ENCODE measurements around the gene MAP4K5.

The MAP4K5 gene

DNA sequence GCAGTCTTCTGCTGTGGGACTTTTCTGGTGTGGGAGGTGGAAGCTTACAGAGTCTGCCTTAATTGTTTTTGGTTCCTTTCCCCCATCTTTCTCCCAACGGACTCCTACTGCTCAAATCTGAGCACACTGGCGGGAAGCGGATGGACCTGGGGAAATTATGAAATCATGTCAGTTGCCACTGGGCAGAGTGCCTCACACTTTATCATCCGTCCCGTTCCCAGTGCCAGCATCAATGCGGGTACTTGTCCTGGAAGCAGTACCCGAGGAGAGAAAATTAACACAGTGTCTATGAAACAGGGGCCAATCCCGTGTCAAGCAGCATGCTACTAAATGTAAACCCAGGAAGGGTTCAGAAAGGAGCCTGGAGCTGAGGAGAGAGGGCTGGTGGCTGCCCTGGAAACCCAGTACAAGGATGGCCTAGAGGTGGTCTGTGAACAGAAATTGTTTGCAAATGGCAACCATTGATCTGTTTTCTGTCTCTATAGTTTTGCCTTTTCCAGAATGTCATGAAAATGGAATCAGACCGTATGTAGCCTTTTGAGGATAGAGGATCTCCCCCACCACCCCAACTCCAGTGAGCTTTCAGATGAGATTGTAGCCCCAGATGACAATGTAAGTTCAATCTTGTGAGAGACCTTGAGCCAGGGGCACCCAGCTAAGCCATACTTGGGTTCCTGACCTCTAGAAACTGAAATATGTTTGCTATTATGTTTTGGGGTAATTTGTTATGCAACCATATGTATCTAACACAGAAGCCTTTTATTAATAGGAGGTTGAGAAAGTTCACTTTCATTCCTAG is 134.8 kb downstream of the MAP4K5 start:
- DNase-seq = no peak

GRCh38 chr14:50396631-50397389 is 135.6 kb downstream of the MAP4K5 start, which contains the start of gene CDKL1:
Gene CDKL1, minus strand, starts transcription at chr14:50396881. Its CDS starts 1,013 bp downstream, at chr14:50395868.
- DNase-seq = peak; percentile 50

- no peak for DNase-seq
Observed at GRCh38 chr14:50395448-50395847, 136.9 kb downstream of the MAP4K5 start.

DNA sequence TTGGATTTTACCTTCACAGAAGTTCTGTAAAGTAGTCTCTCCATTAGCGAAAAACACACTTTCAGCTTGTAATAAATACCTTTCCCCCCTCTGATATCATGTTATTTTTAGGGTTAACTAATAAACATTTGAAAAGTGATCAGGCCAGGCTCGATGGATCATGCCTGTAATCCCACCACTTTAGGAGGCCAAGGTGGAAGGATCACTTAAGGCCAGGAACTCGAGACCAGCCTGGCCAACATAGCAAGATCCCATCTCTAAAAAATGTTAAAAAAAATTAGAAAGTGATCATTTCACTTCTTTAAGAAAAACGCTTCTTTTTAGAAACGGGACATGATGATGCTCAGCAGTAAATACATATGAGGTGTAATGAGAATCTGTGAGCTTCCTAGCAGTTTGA is 137.7 kb downstream of the MAP4K5 start:
- DNase-seq = no peak

GRCh38 chr14:50389668-50390441 is 142.5 kb downstream of the MAP4K5 start:
- no peak for DNase-seq

DNA sequence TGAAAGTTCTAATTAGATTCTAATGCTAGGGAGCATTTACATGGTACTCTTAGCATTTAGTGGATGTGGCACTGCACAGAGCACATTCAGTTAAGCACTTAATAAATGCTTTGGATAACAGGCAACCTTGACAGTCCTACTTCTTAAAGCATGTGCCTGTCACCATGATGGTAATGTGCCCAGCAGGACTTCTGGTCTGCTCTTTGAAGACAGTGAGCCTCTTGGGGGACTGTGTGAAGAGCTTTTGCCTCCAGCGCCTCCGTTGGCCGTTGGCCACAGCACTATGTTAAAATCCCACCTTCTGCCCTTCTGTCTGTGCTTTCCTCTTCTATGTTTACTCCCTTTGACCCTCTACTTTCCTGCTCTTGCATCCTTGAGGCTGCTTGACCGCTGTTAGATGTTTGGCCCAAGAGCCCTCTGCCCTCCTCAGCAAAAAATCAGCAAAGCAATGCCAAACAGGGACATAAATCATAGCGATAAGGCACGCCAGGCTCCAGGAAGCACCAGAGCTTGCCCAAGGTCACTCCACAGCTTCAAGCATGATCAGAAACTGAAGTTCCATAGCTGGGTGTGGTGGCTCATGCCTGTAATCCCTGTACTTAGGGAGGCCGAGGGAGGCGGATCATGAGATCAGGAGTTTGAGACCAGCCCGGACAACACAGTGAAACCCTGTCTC is 144.0 kb downstream of the MAP4K5 start:
- DNase-seq = no peak

DNA sequence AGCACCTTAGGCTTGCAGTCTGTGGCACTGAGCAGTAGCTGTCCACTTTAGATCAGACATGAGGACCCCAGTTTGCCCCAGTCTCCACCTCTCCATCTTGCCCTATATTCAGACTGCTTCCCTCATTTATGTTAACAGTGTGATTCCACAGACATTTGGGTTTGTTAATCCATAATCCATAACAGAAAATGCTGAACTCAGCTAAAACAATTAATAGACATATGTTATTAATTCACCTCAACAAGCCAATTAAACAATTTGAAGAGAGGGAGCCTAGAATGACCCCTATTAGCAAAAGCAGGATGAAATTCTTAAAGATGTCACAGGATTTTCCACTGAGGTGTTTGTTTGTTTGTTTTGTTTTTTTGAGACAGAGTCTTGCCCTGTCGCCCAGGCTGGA is 144.8 kb downstream of the MAP4K5 start:
- no peak for DNase-seq

- DNase-seq = no peak
Observed at GRCh38 chr14:50383618-50384225, 148.6 kb downstream of the MAP4K5 start.

- DNase-seq = no peak
Observed at GRCh38 chr14:50381823-50382287, 150.5 kb downstream of the MAP4K5 start.

- DNase-seq = no peak
Observed at GRCh38 chr14:50381008-50381407, 151.4 kb downstream of the MAP4K5 start.

- DNase-seq = no peak
Observed at GRCh38 chr14:50380455-50380854, 151.9 kb downstream of the MAP4K5 start.

DNA sequence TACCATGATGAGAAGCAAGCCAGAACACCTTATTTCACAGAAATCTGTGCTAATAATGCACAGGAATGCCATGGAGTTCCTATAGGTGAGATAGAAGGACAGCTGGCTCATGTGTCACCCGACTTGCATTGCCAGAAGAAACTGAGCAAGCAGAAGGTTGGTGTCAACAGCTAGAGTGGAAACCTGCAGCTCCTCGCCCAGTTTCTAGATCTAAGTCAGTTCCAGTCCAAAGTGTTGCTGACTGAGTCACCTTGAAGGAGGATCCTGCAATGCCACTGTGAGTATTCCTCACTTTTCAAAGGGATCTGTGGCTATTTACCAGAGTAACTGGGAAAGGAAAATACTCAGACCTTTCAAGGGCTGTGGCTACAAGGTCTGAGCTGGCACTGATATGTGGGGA is 152.8 kb downstream of the MAP4K5 start:
- no peak for DNase-seq

DNA sequence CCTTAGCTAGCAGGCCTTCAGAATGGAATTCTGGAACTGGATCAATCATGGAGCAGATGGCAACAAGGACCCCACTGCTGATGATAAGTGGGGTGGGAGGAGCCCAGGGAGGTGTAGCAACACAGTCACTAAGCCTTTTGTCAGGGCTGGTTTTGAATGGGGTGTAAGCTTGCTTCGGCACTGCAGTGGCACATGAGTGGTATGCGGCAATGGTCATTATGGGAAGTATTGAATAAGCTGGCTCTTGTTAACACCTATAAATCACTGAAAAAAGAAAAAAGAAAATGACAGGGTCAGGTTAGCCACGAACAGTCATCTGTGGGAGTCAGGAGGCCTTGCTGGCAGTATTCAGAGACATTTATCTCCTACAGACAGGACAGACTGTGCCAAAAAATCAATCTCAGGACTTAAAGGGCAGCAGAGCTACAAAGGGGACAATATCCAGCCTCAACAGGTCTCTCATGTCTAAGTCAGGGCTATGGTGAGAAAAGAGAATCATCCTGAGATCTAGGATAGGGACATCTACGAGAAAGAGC is 154.8 kb downstream of the MAP4K5 start:
- no peak for DNase-seq

DNA sequence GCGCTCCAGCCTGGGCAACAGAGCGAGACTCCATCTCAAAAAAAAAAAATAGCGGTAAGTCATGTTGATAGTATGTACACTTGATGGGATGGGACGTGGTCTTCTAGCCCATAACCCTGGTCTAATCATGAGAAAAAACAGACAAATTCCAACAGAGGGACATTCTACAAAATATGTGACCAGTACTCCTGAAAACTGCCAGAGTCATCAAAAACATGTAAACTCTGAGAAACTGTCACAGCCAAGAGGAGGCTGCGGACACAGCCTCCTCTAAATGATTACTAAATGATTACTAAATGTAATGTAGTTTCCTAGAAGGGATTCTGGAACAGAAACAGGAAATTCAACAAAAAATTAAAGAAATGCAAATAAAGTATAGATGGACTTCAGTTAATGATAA is 156.6 kb downstream of the MAP4K5 start:
- no peak for DNase-seq

GRCh38 chr14:50373959-50374358 is 158.4 kb downstream of the MAP4K5 start:
- DNase-seq = no peak

- DNase-seq = no peak
Observed at GRCh38 chr14:50371546-50371945, 160.8 kb downstream of the MAP4K5 start.
